Psoas muscle (tissue), 8 donors: ENCODE measurements around the gene GGACT. TPM values are rescaled to one million over a fixed set of nuclear protein-coding genes. Genes with fewer than 3 reads are reported as not detected.

ENCODE experiments used
- ATAC-seq, 4 donors: fragments of 200-7000 bp; cut with Tn5 transposase; one replicate each; pipeline ENCODE4 v1.9.1; 2020; ENCODE audit warnings: moderate library complexity in 3 of 4, mild to moderate bottlenecking in 2 of 4
- DNase-seq, 2 donors: peaks; one replicate each; pipeline ENCODE4 v3.0.0-alpha.2; 2020
- H3K27ac ChIP-seq: fragments of 200-600 bp; one replicate; pipeline ENCODE4 v1.8.0; 2022
- H3K27me3 ChIP-seq, 3 donors: fragments of 200-600 bp in 1 of 3; one replicate each; pipeline versions ENCODE4 v1.6.1 to v1.8.0; 2013 to 2022; ENCODE audit warnings: low read length in 2 of 3, mild to moderate bottlenecking in 2 of 3, moderate library complexity in 1 of 3; ENCODE audit not compliant: insufficient read depth in 3 of 3
- H3K36me3 ChIP-seq, 2 donors: fragments of 200-600 bp in 1 of 2; one replicate each; pipeline versions ENCODE4 v1.6.1 to v1.8.0; 2013 to 2022; ENCODE audit warnings: low read depth in 1 of 2, mild to moderate bottlenecking in 1 of 2, moderate library complexity in 1 of 2; ENCODE audit not compliant: insufficient read depth in 1 of 2
- H3K4me1 ChIP-seq: fragments of 200-600 bp; one replicate; pipeline ENCODE4 v1.8.0; 2022
- H3K4me3 ChIP-seq: fragments of 200-600 bp; one replicate; pipeline ENCODE4 v1.8.0; 2022; ENCODE audit warnings: mild to moderate bottlenecking
- H3K9me3 ChIP-seq: fragments of 200-600 bp; one replicate; pipeline ENCODE4 v1.8.0; 2022
- WGBS, 3 donors: extraction: QIAGEN DNeasy Blood & Tissue Kit; methylation state at CpG; one replicate each; pipeline versions ENCODE4 v1.1.6 to v1.1.7; 2013; 5-methylcytosine and 5-hydroxymethylcytosine counted together
- intact Hi-C, 2 donors: fragments of 100-400 bp; cut with DNase I; formaldehyde crosslinking; loops; one replicate each; pipeline versions ENCODE4 v1.11.0 to v1.14.2; 2022
- polyA plus RNA-seq, 3 donors: library from polyadenylated mRNA; stranded (reverse); fragments of 200-250 nt; gene quantifications; one replicate each; pipeline ENCODE4 v1.2.3, GENCODE V29; 2013
- total RNA-seq, 4 donors: library from RNA; stranded (reverse); fragmentation: NEBNext Ultra II Directional in 2 of 4; extraction: Animal tissue kit (Norgen Biotek cat#: 25700) in 2 of 4; gene quantifications; one replicate each; pipeline versions ENCODE4 v1.2.1 to v1.2.4, GENCODE V29; 2021 to 2023
- TF ChIP-seq, protein P1 (sequence below): fragments of 200-600 bp; IDR thresholded peaks from one replicate; pipeline ENCODE4 v1.8.0; 2022; ENCODE audit warnings: antibody characterized with exemption
- donor health status: healthy with polysubstance abuse.
- donor health status: DM: no; HTN: no; CAD: no; lungs with moderate emphysema.
- donor health status: Bipolar disorder and iron deficiency.
- donor health status: healthy.
- donor health status: DM: yes; HTN: yes; CAD: no.
- donor health status: DM: no; HTN: no; CAD: no.
- donor health status: DM: no; HTN: no; CAD: no.
- donor health status: DM: yes; HTN: yes; CAD: no.

The GGACT gene
- total and polyA plus RNA-seq, 7 donors: 0.44 to 4.4 (median 1.6) TPM

DNA sequence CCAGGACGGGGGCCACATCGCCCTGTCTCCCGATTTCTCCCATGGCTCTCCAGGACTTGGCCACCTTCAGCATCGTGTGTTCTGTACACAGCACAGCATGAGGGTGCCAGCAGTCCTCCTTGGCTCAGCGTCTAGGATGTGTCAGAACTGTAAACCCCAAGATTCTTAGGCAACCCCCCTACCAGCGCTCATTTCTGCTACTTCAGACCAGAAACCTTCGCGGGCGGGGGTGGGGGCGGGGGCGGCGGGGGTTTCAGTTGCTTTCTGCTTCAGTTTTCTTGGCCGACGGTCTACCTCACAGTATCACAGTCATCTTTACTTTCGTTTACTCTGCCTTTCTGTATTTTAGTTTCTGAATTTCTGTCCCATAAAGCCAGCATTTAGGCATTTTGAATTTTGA, 82.4 kb downstream of the GGACT start:
- Histone ChIP-seq H3K9me3 (no peaks in the 10 kb centered on the region), H3K36me3 (no peaks in the 10 kb centered on the region), H3K27me3 (no peaks in the 10 kb centered on the region), H3K4me1 (no peaks in the 10 kb centered on the region), H3K4me3 (no peak overlapping the region), H3K27ac (no peak overlapping the region)
- ATAC-seq (no peak), DNase-seq (no peak)
- WGBS, 3 donors: 89 to 91% (median 90%) methylated on average over 15 of the region's 15 CpGs
- intact Hi-C loops: no loop called here
- TF ChIP-seq, protein P1, sequence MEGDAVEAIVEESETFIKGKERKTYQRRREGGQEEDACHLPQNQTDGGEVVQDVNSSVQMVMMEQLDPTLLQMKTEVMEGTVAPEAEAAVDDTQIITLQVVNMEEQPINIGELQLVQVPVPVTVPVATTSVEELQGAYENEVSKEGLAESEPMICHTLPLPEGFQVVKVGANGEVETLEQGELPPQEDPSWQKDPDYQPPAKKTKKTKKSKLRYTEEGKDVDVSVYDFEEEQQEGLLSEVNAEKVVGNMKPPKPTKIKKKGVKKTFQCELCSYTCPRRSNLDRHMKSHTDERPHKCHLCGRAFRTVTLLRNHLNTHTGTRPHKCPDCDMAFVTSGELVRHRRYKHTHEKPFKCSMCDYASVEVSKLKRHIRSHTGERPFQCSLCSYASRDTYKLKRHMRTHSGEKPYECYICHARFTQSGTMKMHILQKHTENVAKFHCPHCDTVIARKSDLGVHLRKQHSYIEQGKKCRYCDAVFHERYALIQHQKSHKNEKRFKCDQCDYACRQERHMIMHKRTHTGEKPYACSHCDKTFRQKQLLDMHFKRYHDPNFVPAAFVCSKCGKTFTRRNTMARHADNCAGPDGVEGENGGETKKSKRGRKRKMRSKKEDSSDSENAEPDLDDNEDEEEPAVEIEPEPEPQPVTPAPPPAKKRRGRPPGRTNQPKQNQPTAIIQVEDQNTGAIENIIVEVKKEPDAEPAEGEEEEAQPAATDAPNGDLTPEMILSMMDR: no peak

DNA sequence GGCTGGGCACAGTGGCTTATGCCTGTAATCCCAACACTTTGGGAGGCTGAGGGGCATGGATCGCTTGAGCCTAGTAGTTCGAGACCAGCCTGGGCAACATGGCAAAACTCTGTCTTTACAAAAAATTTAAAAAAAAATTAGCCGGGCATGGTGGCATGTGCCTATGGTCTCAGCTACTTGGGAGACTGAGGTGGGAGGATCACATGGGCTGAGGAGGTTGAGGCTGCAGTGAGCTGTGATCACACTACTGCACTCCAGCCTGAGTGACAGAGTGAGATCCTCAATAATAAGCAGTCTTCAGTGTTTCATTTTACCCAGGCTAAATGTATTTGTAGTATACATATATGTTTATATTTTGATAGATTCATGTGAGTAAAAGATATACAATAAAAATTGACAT, 85.0 kb downstream of the GGACT start:
- DNase-seq (no peak), ATAC-seq (no peak)
- 93 to 96% (median 94%) methylated on average over 3 of the region's 3 CpGs for WGBS, 3 donors
- intact Hi-C loops: no loop called here
- Histone ChIP-seq H3K27ac (no peak overlapping the region), H3K9me3 (no peaks in the 10 kb centered on the region), H3K4me1 (no peaks in the 10 kb centered on the region), H3K27me3 (no peaks in the 10 kb centered on the region), H3K4me3 (no peak overlapping the region), H3K36me3 (no peaks in the 10 kb centered on the region)
- TF ChIP-seq, protein P1: no peak

DNA sequence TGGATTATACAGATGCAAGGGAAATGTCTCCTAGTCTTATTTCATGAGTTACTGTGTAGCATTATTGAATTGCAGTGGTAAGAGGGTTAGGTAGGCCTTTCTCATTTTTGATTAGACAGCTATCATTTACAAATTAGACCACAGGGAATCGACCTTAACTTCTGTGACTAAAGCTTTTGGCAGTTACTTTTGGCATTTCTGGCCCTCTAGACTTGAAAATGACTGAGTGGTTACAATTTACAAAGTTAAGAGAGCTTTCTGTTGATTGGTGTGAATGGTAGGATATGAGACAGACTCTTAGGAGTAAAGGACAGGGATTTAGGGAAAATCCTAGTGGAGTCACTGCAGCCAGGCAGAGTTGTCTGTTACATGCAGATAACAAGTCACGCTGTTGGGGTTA, 86.1 kb downstream of the GGACT start:
- TF ChIP-seq, protein P1: no peak
- WGBS, 3 donors: 52 to 59% (median 53%) methylated on average over 2 of the region's 2 CpGs
- ATAC-seq: no peak

GRCh38 chr13:100497389-100497788, 91.2 kb downstream of the GGACT start:
- Histone ChIP-seq H3K36me3 (no peaks in the 10 kb centered on the region), H3K9me3 (no peaks in the 10 kb centered on the region), H3K27ac (no peak overlapping the region), H3K27me3 (no peaks in the 10 kb centered on the region), H3K4me3 (no peak overlapping the region), H3K4me1 (no peaks in the 10 kb centered on the region)
- DNase-seq (no peak), ATAC-seq (no peak)
- WGBS, 3 donors: 51 to 82% (median 64%) methylated on average over 1 of the region's 1 CpG
- TF ChIP-seq, protein P1: no peak
- intact Hi-C loops: no loop called here

More for the DNA sequence above, 86.1 kb downstream of the GGACT start:
- Histone ChIP-seq H3K36me3 (no peaks in the 10 kb centered on the region), H3K27me3 (no peaks in the 10 kb centered on the region), H3K27ac (no peak overlapping the region), H3K4me1 (no peaks in the 10 kb centered on the region), H3K4me3 (no peak overlapping the region), H3K9me3 (no peaks in the 10 kb centered on the region)
- intact Hi-C loops: no loop called here
- no peak for DNase-seq

- no peak for ATAC-seq
- intact Hi-C loops: no loop called here
- no peaks in the 10 kb centered on the region for H3K9me3 ChIP-seq
- H3K27me3 ChIP-seq: no peaks in the 10 kb centered on the region
- no peak for DNase-seq
- 82 to 93% (median 92%) methylated on average over 1 of the region's 1 CpG for whole genome bisulfite sequencing, 3 donors
- TF ChIP-seq, protein P1: no peak
- no peak overlapping the region for H3K4me3 ChIP-seq
- H3K4me1 ChIP-seq: no peaks in the 10 kb centered on the region
- H3K36me3 ChIP-seq: no peaks in the 10 kb centered on the region
- no peak overlapping the region for H3K27ac ChIP-seq
These were observed 93.1 kb downstream of the GGACT start for GRCh38 chr13:100495455-100495854.
